CD4-positive, alpha-beta T cell treated with Interleukin-6 at 100 ng/mL for 8 hours (primary cell): ENCODE measurements around the gene INPP4A.
"Not testable (repeated sequence)": the region's sequence is repeated elsewhere in the genome, so short reads cannot be mapped to it uniquely, and the experiment has no call there.

Experiments
- DNase-seq: peaks from one replicate; pipeline ENCODE4 v3.0.0-alpha.2; 2020; ENCODE audit warnings: mixed read lengths, low spot score

The INPP4A gene

GRCh38 chr2:98444436-98445176 lies at the start of gene INPP4A:
INPP4A (plus strand) TSS chr2:98444858; CDS start chr2:98520049, 75,191 bp downstream.
- DNase-seq, result peak; percentile 79

GRCh38 chr2:98395977-98396376 lies 48.7 kb upstream of the INPP4A start:
- DNase-seq, result no peak

GRCh38 chr2:98396745-98397355 lies 47.8 kb upstream of the INPP4A start:
- no peak for DNase-seq

DNA sequence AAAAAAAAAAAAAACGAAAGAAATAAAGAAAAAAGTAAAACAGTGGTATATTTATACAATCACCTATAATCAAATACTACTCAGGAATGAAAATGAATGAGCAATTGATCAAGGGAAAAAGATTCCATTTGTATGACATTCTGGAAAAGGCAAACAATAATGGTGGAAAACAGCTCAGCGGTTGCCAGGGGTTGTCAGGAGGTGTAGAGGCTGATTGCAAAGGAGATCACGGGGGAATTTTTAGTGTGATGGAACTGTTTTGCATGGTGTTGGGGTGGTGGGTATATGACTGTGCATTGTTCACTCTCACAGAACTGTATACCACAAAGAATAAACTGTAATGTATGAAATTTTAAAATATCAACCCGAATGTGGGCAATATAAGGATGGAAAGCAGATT lies 45.5 kb upstream of the INPP4A start:
- DNase-seq, result no peak

DNA sequence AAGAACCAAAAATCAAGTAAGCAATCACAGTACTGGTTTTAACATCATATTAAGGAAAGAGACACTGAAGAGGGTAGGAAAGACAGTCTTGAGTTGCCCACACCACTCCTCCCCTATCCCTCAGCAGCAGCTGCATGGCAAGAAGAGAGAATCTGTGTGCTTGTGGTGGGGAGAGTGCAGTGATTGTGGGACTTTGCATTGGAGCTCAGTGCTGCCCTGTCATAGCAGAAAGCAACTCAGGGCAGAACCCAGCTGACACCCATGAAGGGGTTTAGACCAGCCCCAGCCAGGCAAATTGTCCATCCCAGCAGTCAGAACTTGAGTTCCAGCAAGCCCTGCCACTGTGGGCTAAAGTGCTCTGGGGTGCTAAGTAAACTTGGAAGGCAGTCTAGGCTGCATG lies 40.8 kb upstream of the INPP4A start:
- DNase-seq, result no peak

- no peak for DNase-seq
Observed at GRCh38 chr2:98404556-98405250, 40.0 kb upstream of the INPP4A start.

DNA sequence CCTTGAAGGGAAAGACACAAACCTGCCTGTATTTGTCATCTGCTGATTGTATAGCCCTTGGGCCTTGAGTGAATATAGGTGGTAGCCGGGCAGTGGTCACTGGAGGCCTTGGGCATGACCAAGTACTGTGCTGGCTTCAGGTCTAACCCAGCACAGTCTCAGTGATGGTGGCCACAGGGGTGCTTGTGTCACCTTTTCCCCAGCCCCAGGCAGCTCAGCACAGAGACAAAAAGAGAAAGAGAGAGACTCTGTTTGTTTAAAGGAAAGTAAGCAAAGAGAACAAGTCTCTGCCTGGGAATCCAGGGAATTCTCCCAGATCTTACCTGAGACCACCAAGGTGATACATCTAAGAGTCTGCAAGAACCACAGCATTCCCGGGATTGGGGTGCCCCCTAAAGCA lies 39.4 kb upstream of the INPP4A start:
- no peak for DNase-seq

GRCh38 chr2:98408155-98408554 lies 36.5 kb upstream of the INPP4A start:
- no peak for DNase-seq

DNA sequence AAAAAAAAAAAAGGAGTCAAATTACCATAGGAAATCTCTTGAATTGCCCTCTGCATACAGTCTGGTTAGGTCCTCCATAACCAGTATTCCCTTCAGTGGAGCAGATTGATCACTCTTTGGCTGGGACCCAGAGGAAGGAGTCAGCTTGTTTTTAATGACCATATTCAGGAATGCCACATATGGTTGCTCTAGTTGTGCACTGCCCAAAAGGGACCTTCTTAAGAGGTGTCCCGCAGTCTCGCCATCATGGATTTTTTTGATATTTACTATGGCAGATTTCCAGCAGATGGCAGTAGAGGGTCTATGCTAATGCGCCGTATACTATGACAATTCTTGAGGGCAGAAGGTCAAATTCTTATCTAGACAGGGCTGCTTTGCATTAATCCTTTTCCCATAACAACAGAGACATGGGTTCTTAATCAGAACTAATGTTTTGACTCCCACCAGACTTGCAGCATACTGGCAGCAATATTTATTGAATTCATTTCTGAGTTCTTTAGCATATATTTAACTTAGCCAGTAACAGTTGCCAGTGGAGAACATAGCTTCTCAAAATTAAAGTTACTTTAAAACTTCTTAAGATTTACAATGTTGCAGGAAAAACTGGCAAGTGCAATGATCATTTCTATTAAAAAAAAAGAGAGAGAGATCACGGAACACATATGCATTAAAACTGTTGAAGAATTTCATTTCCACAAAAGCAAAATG lies 31.8 kb upstream of the INPP4A start:
- peak; percentile 67 for DNase-seq

GRCh38 chr2:98414246-98414645 lies 30.4 kb upstream of the INPP4A start:
- not testable (repeated sequence) for DNase-seq

DNA sequence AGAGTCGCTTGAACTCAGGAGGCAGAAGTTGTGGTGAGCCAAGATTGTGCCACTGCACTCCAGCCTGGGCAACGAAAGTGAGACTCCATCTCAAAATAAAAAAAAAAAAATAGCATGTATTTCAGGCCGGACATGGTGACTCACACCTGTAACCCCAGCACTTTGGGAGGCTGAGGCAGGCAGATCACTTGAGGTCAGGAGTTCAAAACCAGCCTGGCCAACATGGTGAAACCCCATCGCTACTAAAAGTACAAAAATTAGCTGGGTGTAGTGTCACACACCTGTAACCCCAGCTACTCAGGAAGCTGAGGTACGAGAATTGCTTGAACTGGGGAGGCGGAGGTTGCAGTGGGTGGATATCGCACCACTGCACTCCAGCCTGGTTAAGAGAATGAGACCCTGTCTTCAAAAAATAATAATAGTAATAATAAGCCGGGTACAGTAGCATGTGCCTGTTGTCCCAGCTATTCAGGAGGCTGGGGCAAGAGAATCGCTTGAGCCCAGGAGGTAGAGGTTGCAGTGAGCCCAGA lies 28.9 kb upstream of the INPP4A start:
- DNase-seq, result not testable (repeated sequence)

DNA sequence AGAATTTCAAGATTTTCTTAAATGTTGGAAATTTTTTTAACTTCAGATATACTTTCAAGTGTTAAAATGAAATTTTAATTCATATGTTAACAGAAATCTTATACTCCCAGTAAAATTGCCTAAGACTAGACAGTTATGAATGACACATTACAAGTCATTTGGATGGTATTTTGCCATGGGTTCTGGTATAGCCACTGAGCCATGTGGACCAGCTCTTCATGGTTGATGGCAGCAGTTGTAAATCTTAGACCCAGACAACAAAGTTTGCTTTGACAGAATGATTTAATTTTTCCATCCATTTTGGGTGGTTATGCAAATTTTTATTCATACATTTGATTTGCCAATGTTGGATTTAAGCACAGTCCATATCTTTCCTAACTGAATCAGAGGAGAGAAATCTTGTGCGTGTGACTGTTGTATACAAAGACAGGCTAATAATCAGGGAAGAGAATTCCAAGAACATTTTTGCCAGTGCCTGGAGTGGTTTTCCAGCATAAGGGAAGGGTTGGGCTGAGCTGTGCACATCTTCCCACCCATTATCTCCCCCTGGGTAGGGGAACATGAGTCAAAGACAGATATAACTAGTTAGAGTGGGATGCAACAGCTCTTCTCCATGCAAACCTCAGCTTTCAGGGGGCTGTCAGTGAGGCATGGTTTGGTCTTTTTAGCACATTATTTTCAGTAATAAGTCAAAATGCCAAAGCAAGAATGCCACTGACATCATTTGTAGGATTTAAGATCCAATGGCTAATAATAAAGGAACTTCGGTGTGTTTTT lies 28.1 kb upstream of the INPP4A start:
- no peak for DNase-seq

DNA sequence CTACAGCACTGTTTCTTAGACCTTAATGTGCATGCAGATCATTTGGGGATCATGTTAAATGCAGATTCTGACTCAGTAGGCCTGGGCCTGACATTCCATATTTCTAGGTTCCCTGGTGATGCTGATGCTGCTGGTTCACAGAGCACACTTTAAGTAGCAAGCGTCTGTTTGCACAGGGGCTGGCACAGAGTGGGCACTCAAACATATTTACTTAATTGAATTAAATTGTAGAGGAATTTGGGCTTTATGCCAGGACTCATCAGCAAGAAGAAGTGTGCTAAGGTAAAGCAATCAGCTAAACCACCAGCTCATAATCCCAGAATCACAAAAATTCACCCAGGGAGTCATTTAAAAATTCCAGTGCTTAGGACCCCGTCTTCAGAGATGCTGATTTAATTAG lies 25.1 kb upstream of the INPP4A start:
- no peak for DNase-seq

GRCh38 chr2:98419977-98420725 lies 24.5 kb upstream of the INPP4A start:
- no peak for DNase-seq

DNA sequence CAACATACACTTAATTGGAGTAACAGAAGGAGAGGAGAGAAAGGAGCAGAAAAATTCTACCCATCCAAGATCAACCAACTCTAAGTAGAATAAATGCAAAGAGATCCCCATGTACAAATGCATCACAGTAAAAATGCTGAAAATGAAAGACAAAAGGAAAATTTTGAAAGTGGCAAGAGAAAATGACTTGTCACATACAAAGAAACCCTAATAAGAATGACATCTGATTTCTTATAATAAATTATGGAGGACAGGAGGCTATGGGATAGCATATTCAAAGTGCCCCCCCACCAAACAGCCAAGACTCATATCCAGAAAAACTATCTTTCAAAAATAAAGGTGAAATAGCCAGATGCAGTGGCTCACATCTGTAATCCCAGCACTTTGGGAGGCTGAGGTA lies 22.2 kb upstream of the INPP4A start:
- DNase-seq, result no peak

- no peak for DNase-seq
Observed at GRCh38 chr2:98426771-98427170, 17.9 kb upstream of the INPP4A start.

GRCh38 chr2:98432145-98432544 lies 12.5 kb upstream of the INPP4A start:
- DNase-seq, result no peak

DNA sequence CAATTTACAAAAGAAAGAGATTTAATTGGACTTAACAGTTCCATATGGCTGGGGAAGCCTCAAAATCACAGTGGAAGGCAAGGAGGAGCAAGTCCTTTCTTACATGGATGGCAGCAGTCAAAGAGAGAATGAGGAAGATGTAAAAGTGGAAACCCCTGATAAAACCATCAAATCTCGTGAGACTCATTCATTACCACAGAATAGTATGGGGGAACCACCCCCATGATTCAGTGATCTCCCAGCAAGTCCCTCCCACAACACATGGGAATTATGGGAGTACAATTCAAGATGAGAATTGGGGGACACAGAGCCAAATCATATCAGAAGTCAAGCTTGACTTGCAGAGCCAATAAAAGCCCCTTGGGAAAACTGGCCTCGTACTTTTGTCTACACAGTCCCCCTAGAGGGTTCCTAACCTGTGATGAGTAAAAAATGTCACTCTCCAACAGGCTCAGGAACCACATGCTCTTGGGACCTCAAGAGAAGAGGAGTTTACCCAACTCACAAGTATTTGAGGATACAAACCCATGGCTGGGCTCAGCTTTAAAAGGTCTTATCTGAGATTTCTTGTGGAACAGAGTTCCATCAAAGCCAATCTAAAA lies 11.2 kb upstream of the INPP4A start:
- no peak for DNase-seq

GRCh38 chr2:98434492-98434891 lies 10.2 kb upstream of the INPP4A start:
- DNase-seq, result no peak

DNA sequence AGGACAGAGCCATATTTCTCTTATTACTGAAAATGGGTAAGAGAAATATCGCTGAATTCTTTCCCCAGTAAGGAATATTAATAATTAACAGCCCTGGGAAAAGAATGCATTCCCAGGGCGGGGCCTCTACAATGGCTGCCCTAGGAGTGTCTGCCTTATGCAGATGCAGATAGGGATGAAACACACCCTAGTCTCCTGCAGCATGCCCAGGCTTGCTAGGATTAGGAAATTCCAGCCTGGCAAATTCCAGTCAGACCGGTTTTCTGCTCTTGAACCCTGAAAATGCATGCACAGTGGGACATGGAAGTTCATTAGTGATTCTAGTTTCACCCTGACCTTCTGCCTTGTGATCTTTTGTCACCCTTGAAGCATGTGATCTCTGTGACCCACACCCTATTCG lies 9.0 kb upstream of the INPP4A start:
- DNase-seq, result not testable (repeated sequence)
